GM20000 (cell line): ENCODE results near the gene CMPK1.

Experiments
- DNase-seq: peaks from one replicate; pipeline ENCODE4 v3.0.0; 2012; ENCODE audit warnings: low spot score
- TF ChIP-seq, protein P1 (sequence below): IDR thresholded peaks from 2 replicates; pipeline ENCODE4 v1.5.1; 2012; ENCODE audit warnings: mild to moderate bottlenecking, control low read depth; ENCODE audit errors: extremely low read depth, missing control alignments

The CMPK1 gene

DNA sequence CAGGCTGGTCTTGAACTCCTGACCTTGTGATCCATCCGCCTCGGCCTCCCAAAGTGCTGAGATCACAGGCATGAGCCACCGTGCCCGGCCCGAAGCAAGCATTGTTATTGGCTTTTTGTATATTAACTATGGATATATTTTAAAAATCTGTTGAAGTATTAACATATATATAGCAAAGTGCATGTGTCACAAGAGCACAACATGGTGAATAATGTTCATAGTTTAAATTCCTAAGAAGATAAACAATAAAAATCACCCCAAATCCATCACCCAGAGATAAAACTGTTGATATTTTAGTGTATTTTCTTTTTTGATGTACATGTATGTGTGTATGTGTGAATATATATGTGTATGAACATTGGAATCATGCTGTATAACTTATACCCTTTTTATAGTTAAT lies 73.4 kb downstream of the CMPK1 start:
- no peak for DNase-seq
- TF ChIP-seq, protein P1, sequence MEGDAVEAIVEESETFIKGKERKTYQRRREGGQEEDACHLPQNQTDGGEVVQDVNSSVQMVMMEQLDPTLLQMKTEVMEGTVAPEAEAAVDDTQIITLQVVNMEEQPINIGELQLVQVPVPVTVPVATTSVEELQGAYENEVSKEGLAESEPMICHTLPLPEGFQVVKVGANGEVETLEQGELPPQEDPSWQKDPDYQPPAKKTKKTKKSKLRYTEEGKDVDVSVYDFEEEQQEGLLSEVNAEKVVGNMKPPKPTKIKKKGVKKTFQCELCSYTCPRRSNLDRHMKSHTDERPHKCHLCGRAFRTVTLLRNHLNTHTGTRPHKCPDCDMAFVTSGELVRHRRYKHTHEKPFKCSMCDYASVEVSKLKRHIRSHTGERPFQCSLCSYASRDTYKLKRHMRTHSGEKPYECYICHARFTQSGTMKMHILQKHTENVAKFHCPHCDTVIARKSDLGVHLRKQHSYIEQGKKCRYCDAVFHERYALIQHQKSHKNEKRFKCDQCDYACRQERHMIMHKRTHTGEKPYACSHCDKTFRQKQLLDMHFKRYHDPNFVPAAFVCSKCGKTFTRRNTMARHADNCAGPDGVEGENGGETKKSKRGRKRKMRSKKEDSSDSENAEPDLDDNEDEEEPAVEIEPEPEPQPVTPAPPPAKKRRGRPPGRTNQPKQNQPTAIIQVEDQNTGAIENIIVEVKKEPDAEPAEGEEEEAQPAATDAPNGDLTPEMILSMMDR = no peak

DNA sequence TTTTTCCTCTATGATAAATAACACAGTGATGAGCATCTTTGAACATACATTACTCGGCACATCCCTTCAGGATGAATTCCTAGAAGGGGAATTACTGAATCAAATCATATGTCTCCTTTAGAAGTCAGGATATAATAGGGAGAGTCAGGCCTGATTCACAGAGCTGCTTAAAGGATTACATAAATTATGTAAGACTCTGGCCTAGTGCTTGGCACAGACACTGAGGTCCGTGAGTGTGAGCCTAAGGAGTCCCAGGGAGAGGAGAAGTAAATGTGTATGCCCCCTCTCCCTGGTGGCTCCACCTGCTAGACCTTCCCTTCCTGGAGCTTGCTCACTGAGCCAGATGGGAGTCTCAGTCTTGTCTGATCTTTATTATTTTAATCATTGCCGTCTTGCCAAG lies 73.9 kb downstream of the CMPK1 start:
- TF ChIP-seq, protein P1 = no peak
- no peak for DNase-seq

DNA sequence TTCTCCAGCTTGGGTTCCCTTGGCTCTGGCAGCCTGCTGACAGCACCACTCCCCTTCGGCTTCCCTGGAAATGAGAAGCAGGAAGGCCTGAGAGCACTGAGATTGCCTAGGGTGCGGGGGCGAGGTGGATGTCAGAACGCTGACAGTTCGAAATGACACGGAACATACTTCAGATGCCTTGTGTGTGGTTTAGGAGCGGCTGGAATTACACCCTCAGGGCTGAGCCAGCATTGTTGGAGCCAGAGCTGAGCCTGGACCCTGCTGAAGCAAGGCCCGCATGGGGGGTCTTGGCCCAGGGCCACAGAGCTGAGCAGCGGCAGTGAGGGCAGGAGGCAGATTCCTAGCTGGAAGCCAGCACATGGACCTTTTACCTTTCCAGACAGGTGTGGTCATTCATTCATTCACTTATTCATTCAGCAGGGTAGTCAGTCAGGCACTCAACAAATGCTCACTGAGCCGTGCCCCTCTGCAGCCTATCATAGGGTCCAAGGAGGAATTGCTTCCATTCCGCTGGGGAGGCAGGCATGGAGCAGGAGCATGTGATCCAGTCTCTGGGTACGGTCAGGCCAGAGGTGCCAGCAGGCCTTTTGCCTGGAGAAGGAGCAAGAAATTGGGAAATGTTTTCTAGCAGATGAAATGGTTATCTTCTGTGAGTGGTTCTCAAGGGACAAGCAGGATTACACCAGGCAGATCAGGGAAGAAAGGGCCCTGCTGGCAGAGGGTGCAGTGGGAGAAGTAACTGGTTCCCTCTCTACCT lies 75.9 kb downstream of the CMPK1 start:
- TF ChIP-seq, protein P1 = no peak
- no peak for DNase-seq

DNA sequence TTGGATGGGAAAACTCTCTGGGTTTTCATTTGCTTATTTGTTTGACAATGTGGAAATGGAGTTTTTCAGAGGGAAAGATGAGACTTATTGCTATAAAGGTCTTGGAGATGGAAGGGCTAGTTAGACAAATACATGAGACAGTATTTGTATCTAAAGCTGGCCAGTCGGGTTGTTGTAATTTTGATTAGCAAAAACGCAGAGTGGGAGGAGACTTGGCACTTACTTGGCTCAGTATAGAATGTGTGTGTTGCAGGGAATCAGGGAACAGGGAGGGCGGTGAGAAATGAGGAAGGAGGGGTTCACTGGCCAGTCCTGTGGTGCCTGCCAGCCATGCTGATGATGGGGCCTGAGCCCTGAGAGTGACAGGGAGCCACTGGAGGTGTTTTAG lies 76.5 kb downstream of the CMPK1 start:
- no peak for DNase-seq
- TF ChIP-seq, protein P1 = no peak

DNA sequence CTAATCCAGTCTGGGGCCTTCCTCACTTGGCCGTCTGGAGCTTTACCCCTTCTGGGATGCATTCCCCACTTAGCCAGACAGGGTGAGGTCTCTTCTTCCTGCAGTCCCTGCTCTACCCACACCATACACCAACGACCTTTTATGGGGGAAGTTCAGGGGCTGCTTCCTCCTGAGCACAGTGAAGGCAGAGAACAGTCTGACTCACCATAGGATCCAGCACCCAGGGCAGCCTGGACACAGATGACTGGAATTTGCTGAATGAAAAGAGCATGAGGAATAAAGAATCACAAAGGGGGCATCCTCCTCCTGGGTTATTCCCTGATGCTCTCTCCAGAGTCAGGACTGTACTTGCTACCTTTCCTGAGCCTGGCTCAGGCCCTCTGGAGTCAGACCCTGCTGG lies 77.8 kb downstream of the CMPK1 start:
- no peak for DNase-seq
- TF ChIP-seq, protein P1 = no peak

DNA sequence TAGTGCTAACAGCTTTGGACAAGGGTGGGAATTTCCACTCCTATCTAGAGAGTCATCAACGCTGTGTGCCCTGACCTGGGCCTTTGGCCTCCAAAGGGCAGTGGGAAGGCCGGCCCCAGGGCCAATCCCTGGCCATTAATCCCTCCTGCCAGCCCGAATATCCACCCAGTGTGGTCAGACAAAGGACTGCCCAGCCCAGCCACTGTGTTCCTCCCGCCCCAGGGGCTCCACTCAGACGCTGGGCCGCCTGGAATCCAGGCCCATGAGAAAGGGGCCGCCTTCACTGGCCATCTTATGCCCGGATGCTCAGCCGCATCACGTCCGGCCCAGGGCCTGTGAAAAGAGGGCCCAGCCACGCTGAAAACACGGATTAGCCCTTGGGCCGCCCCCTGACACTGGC lies 78.8 kb downstream of the CMPK1 start:
- TF ChIP-seq, protein P1 = no peak
- DNase-seq = no peak

DNA sequence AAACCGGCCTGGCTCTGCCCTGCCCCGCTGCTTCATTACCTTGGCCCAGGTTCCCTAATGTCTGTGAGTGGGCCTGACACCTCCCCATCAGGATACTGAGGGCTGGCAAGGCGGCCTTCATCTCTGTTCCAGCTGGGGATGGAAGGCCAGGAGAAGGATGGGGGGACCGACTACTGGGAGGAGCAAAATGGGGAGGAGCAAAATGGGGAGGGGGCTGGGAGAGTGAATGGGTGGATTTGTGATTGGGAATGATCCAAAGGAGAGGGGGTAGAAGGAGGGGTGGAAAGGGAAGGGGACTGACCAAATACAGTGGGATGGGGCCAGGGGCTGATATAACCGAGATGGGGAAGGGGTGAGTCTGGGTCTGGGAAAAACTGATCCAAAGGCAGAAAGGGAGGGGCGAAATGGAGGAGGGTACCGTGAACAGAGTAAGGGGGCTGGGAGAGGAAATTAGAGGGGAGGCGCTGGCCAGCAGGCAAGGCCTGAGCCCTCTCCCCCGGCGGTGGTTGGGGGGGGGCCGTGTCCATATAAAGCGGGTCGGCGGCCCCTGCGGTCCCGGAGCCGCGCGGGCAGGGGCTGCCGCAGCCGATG lies 82.2 kb downstream of the CMPK1 start, which contains the start of gene FOXE3:
Gene FOXE3 (plus strand): TSS at position 558 of the 591 bp plus-strand sequence. CDS start 31 bp downstream, at position 589.
- no peak for DNase-seq
- TF ChIP-seq, protein P1 = no peak
